Activated B cell treated with CpG ODN at 0.5 μM for 24 hours (primary cell): ENCODE data around the gene MRPL41. TPM values are rescaled to one million over a fixed set of nuclear protein-coding genes. Genes with fewer than 3 reads are reported as not detected.
A peak's percentile ranks its signal among the peaks of the same experiment; 100 is the strongest.
"Not testable (repeated sequence)": the region's sequence is repeated elsewhere in the genome, so short reads cannot be mapped to it uniquely, and the experiment has no call there.

ENCODE experiments used
- ATAC-seq: fragments of 200-7000 bp; cut with Tn5 transposase; one replicate; pipeline ENCODE4 v1.10.0; 2021; ENCODE audit warnings: low read depth, mild to moderate bottlenecking, moderate library complexity
- CTCF ChIA-PET: fragments of 350-600 bp; sonication (Branson Sonifier 250); formaldehyde crosslinking; loops from one replicate; lab custom pipeline; 2021; ENCODE audit warnings: antibody characterized with exemption; lab: Charles Lee
- POLR2A ChIA-PET: fragments of 350-600 bp; sonication (Branson Sonifier 250); formaldehyde crosslinking; loops from one replicate; lab custom pipeline; 2021; ENCODE audit warnings: antibody characterized with exemption; lab: Charles Lee
- DNase-seq: peaks from one replicate; pipeline ENCODE4 v3.0.0; 2022
- H3K27ac Mint-ChIP-seq: one replicate; pipeline ENCODE4 v1.8.0; 2020; ENCODE audit warnings: mixed read lengths
- H3K27me3 Mint-ChIP-seq: one replicate; pipeline ENCODE4 v1.8.0; 2021; ENCODE audit warnings: mixed read lengths
- H3K36me3 Mint-ChIP-seq: one replicate; pipeline ENCODE4 v1.8.0; 2021; ENCODE audit warnings: low read depth, mixed read lengths
- H3K4me1 Mint-ChIP-seq: one replicate; pipeline ENCODE4 v1.8.0; 2021; ENCODE audit warnings: mixed read lengths
- H3K4me3 Mint-ChIP-seq: one replicate; pipeline ENCODE4 v1.8.0; 2020; ENCODE audit warnings: mild to moderate bottlenecking, mixed read lengths
- H3K9me3 Mint-ChIP-seq: one replicate; pipeline ENCODE4 v1.8.0; 2020; ENCODE audit warnings: mixed read lengths
- intact Hi-C: fragments of 100-400 bp; cut with micrococcal nuclease; formaldehyde crosslinking; loops from one replicate; pipeline ENCODE4 v1.15.1; 2024
- total RNA-seq: library from RNA; stranded (reverse); gene quantifications from 2 replicates; pipeline ENCODE4 v1.2.3, GENCODE V29; 2022
- TF ChIP-seq, protein P1 (sequence below): fragments of 200-600 bp; IDR thresholded peaks from one replicate; pipeline ENCODE4 v1.8.0; 2022; ENCODE audit warnings: antibody characterized with exemption, mild to moderate bottlenecking

Gene MRPL41
- total RNA-seq, 1 donor from 2014 or later, result 26.0 TPM

- TF ChIP-seq, protein P1, sequence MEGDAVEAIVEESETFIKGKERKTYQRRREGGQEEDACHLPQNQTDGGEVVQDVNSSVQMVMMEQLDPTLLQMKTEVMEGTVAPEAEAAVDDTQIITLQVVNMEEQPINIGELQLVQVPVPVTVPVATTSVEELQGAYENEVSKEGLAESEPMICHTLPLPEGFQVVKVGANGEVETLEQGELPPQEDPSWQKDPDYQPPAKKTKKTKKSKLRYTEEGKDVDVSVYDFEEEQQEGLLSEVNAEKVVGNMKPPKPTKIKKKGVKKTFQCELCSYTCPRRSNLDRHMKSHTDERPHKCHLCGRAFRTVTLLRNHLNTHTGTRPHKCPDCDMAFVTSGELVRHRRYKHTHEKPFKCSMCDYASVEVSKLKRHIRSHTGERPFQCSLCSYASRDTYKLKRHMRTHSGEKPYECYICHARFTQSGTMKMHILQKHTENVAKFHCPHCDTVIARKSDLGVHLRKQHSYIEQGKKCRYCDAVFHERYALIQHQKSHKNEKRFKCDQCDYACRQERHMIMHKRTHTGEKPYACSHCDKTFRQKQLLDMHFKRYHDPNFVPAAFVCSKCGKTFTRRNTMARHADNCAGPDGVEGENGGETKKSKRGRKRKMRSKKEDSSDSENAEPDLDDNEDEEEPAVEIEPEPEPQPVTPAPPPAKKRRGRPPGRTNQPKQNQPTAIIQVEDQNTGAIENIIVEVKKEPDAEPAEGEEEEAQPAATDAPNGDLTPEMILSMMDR, result no peak
- CTCF ChIA-PET, result no interaction called here
- Mint-ChIP-seq H3K4me1 (peaks cover 22% of the 10 kb centered on the region), H3K36me3 (peaks cover 13% of the 10 kb centered on the region), H3K9me3 (no peaks in the 10 kb centered on the region), H3K27me3 (no peaks in the 10 kb centered on the region), H3K4me3 (no peak overlapping the region), H3K27ac (no peak overlapping the region)
- POLR2A ChIA-PET, result no interaction called here
- ATAC-seq (no peak), DNase-seq (no peak)
- intact Hi-C loops, result no loop called here
Measured at GRCh38 chr9:137543237-137543963, 8.3 kb upstream of the MRPL41 start.

DNA sequence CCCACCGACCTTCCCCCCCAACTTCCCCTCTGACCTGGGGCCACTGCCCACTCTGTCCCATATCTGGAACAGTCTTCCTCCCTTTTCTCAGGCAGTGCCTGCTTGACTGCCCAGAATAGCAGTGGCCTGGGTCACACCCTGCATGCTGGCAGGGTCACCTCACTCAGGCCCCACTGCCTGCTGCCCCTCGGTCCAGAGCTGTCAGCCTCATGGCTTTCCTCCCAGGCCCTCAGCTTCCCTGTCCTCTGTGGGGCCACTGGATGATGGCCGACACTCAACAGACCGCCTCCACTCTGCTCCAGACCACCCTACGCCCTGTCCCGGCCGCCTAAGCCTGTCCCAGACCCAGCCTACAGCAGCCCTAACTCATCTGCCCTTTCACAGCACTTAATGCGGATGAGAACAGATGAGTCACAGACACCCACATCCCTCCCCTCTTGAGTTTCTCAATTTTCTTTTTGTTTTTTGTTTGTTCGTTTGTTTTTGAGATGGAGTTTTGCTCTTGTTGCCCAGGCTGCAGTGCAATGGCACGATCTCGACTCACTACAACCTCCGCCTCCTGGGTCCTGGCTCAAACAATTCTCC lies 7.4 kb upstream of the MRPL41 start:
- Mint-ChIP-seq H3K9me3 (no peaks in the 10 kb centered on the region), H3K36me3 (peaks cover 13% of the 10 kb centered on the region), H3K27me3 (no peaks in the 10 kb centered on the region), H3K4me3 (no peak overlapping the region), H3K4me1 (peaks cover 30% of the 10 kb centered on the region), H3K27ac (no peak overlapping the region)
- ATAC-seq (no peak), DNase-seq (no peak)
- CTCF ChIA-PET, result no interaction called here
- TF ChIP-seq, protein P1, result no peak
- POLR2A ChIA-PET, result no interaction called here
- intact Hi-C loops, result no loop called here

- intact Hi-C loops, result no loop called here
Measured at GRCh38 chr9:137545123-137545522, 6.6 kb upstream of the MRPL41 start.

GRCh38 chr9:137547687-137548543 lies 3.8 kb upstream of the MRPL41 start:
- intact Hi-C loops, result no loop called here
- TF ChIP-seq, protein P1, result no peak
- ATAC-seq (no peak), DNase-seq (no peak)
- peaks cover 7% of the 10 kb centered on the region for H3K36me3 Mint-ChIP-seq
- ChIA-PET CTCF (no interaction called here), POLR2A (no interaction called here)
- H3K27ac Mint-ChIP-seq, result peak overlapping the region; percentile 18
- H3K4me3 Mint-ChIP-seq, result no peak overlapping the region
- H3K4me1 Mint-ChIP-seq, result peaks cover 47% of the 10 kb centered on the region
- H3K9me3 Mint-ChIP-seq, result no peaks in the 10 kb centered on the region
- H3K27me3 Mint-ChIP-seq, result no peaks in the 10 kb centered on the region

More at GRCh38 chr9:137545123-137545522, 6.6 kb upstream of the MRPL41 start:
- ATAC-seq (no peak), DNase-seq (no peak)
- H3K4me1 Mint-ChIP-seq, result peaks cover 39% of the 10 kb centered on the region
- ChIA-PET CTCF (no interaction called here), POLR2A (no interaction called here)
- H3K27ac Mint-ChIP-seq, result no peak overlapping the region
- peaks cover 11% of the 10 kb centered on the region for H3K36me3 Mint-ChIP-seq
- no peak overlapping the region for H3K4me3 Mint-ChIP-seq
- TF ChIP-seq, protein P1, result no peak
- no peaks in the 10 kb centered on the region for H3K9me3 Mint-ChIP-seq
- no peaks in the 10 kb centered on the region for H3K27me3 Mint-ChIP-seq

DNA sequence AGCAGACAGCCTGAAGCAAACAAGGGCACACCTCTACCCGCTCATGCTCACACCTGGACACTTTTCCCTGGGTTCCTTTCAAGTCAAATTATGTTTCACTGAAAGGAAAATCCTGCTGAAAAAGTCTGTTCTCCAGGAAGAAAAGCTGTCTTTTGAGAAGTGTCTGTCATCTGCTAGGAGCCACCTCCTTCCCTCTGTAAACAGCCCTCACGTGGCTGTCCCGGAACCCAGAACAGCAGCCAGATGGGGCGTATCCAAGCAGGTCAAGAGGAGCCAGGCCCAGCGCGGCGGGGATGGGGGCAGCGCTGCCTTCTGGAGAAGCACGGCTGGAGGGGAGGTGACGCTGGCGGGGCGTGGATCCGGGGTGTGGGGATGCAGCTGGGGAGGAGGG lies 1.5 kb upstream of the MRPL41 start, which contains the start of gene PNPLA7:
PNPLA7 (minus strand) TSS at position 172 of the 391 bp plus-strand sequence. CDS start 205 bp downstream, outside the sequence.
- DNase-seq (peak; percentile 48), ATAC-seq (peak; percentile 27)
- peak within 1 kb of the TSS; percentile 91 for H3K4me3 Mint-ChIP-seq
- ChIA-PET CTCF (no interaction called here), POLR2A (interaction anchor here (0.5 to 3.9 kb wide), 7 partner anchors 13 to 668 kb away, joined by 3 to 12 read pairs (median 6); partner anchors contain the start of genes EXD3 and NOXA1)
- H3K4me1 Mint-ChIP-seq, result peaks cover 47% of the 10 kb centered on the region
- peaks cover 16% of the 10 kb centered on the region for H3K36me3 Mint-ChIP-seq
- H3K27ac Mint-ChIP-seq, result peak within 1 kb of the TSS; percentile 85
- H3K9me3 Mint-ChIP-seq, result no peaks in the 10 kb centered on the region
- TF ChIP-seq, protein P1, result no peak
- H3K27me3 Mint-ChIP-seq, result no peaks in the 10 kb centered on the region
- intact Hi-C loops, result loop anchor here (1.0 to 10.0 kb wide), 6 partner anchors 15 to 755 kb away; partner anchors contain the start of genes CCDC183, DPH7, EHMT1 and MAN1B1

- ATAC-seq, DNase-seq, CTCF ChIA-PET, H3K9me3 Mint-ChIP-seq, H3K27me3 Mint-ChIP-seq, H3K27ac Mint-ChIP-seq: not testable (repeated sequence)
- H3K36me3 Mint-ChIP-seq, result peaks cover 23% of the 10 kb centered on the region
- intact Hi-C loops, result loop anchor here (1.0 to 10.0 kb wide), 7 partner anchors 16 to 756 kb away; partner anchors contain the start of genes ARRDC1, CCDC183, DPH7 and EHMT1
- POLR2A ChIA-PET, result interaction anchor here (0.6 to 3.9 kb wide), 6 partner anchors 13 to 433 kb away, joined by 5 to 12 read pairs (median 6); partner anchors contain the start of genes EXD3 and NOXA1
- peaks cover 44% of the 10 kb centered on the region for H3K4me1 Mint-ChIP-seq
- H3K4me3 Mint-ChIP-seq, result peak overlapping the region; percentile 75
Measured at GRCh38 chr9:137550958-137551263, 768 bp upstream of the MRPL41 start.
